Right atrium auricular region (tissue), 2 donors: ENCODE measurements around the gene ZNRF2. TPM values are rescaled to one million over a fixed set of nuclear protein-coding genes. Genes with fewer than 3 reads are reported as not detected.

ENCODE experiments used
- DNase-seq: peaks from one replicate; pipeline ENCODE4 v3.0.0-alpha.2; 2019; ENCODE audit warnings: low spot score
- H3K27ac ChIP-seq, 2 donors: fragments of 200-600 bp; sonication (generic); 1 replicate in 1 of 2; 2 replicates in 1 of 2; pipeline ENCODE4 v1.5.1; 2016 to 2019
- H3K27me3 ChIP-seq, 2 donors: fragments of 200-600 bp; sonication (generic); one replicate each; pipeline versions ENCODE4 v1.5.1 to v1.6.0; 2017 to 2019
- H3K36me3 ChIP-seq: fragments of 200-600 bp; sonication (generic); one replicate; pipeline ENCODE4 v1.5.1; 2016
- H3K4me1 ChIP-seq, 2 donors: fragments of 200-600 bp; sonication (generic); one replicate each; pipeline versions ENCODE4 v1.5.1 to v1.6.0; 2017 to 2019
- H3K4me3 ChIP-seq, 2 donors: fragments of 200-600 bp; sonication (generic); 1 replicate in 1 of 2; 2 replicates in 1 of 2; pipeline ENCODE4 v1.5.1; 2017 to 2019; ENCODE audit warnings: mild to moderate bottlenecking in 1 of 2, moderate library complexity in 1 of 2
- H3K9me3 ChIP-seq, 2 donors: fragments of 200-600 bp; sonication (generic); one replicate each; pipeline ENCODE4 v1.5.1; 2019
- total RNA-seq, 2 donors: library from RNA; depleted of rRNA; stranded (reverse); fragments of >200 nt; gene quantifications; one replicate each; pipeline ENCODE4 v1.1.0, GENCODE V29; 2016
- TF ChIP-seq, protein P1 (sequence below), 2 donors: fragments of 200-600 bp; sonication (generic); IDR thresholded peaks; one replicate each; pipeline ENCODE4 v1.5.1; 2019; ENCODE audit warnings: antibody characterized with exemption in 2 of 2

The ZNRF2 gene
- total RNA-seq, 2 donors from 2014 or later: 7.6 to 9.7 TPM

- Histone ChIP-seq H3K27me3 (no peaks in the 10 kb centered on the region), H3K4me1 (no peaks in the 10 kb centered on the region), H3K4me3 (no peak overlapping the region), H3K9me3 (no peaks in the 10 kb centered on the region), H3K27ac (no peak overlapping the region), H3K36me3 (no peaks in the 10 kb centered on the region)
- TF ChIP-seq, protein P1, sequence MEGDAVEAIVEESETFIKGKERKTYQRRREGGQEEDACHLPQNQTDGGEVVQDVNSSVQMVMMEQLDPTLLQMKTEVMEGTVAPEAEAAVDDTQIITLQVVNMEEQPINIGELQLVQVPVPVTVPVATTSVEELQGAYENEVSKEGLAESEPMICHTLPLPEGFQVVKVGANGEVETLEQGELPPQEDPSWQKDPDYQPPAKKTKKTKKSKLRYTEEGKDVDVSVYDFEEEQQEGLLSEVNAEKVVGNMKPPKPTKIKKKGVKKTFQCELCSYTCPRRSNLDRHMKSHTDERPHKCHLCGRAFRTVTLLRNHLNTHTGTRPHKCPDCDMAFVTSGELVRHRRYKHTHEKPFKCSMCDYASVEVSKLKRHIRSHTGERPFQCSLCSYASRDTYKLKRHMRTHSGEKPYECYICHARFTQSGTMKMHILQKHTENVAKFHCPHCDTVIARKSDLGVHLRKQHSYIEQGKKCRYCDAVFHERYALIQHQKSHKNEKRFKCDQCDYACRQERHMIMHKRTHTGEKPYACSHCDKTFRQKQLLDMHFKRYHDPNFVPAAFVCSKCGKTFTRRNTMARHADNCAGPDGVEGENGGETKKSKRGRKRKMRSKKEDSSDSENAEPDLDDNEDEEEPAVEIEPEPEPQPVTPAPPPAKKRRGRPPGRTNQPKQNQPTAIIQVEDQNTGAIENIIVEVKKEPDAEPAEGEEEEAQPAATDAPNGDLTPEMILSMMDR (IDR thresholded peaks at IDR 0.05): no peak
- DNase-seq: no peak
Measured at GRCh38 chr7:30308389-30308788, 24.0 kb downstream of the ZNRF2 start.

DNA sequence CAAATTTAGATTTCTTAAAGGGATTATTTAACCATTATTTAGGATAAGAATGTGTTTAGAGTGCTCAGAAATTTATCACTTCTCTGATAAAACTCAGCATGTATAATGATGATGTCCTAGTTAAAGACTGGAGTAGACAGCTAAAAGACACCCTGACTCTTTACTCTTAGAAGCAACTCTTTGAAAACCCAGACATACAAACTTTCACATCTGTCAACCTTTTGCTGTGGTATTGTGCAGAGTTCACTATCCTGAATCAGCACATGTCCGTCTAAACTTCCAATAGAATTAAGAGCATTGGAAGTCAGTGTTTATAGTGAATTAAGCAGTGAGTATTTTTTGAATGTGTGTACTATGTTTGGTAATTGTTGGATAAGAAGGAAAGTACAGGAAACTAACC is 24.9 kb downstream of the ZNRF2 start:
- TF ChIP-seq, protein P1 (IDR thresholded peaks at IDR 0.05): no peak
- no peak overlapping the region for H3K4me3 ChIP-seq
- no peaks in the 10 kb centered on the region for H3K4me1 ChIP-seq
- DNase-seq: no peak
- no peaks in the 10 kb centered on the region for H3K27me3 ChIP-seq
- H3K27ac ChIP-seq: no peak overlapping the region
- no peaks in the 10 kb centered on the region for H3K9me3 ChIP-seq
- no peaks in the 10 kb centered on the region for H3K36me3 ChIP-seq

DNA sequence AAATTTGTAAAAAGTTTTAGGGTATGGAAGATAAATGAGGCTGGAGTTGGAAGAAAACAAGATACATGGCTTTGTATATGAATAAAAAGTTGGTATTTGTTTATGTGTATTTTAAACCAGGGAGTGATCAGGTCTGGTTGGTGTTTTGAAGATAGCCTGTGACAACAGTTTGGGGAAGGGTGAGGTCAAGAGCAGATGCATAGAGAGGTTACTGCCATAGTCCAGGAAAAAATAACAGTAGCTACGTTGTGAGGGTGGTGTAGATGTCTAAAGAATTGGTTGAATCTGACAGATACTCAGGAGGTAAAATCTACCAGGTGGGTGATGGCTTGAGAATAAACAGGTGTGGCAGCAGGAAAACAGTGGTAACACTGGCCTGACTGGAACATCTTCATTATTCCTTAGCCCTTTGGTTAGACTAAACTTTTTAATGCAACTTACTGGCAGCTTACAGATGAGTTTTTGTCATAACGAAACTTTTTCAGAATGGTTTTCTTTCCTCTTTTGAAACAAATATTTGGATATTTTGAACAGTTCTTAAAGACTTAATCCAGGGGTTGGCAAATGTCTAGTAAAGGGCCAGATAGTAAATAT is 25.5 kb downstream of the ZNRF2 start:
- H3K27me3 ChIP-seq: no peaks in the 10 kb centered on the region
- TF ChIP-seq, protein P1 (IDR thresholded peaks at IDR 0.05): no peak
- H3K36me3 ChIP-seq: no peaks in the 10 kb centered on the region
- no peaks in the 10 kb centered on the region for H3K9me3 ChIP-seq
- no peaks in the 10 kb centered on the region for H3K4me1 ChIP-seq
- no peak overlapping the region for H3K4me3 ChIP-seq
- DNase-seq: no peak
- H3K27ac ChIP-seq: no peak overlapping the region

- no peak for DNase-seq
- Histone ChIP-seq H3K9me3 (no peaks in the 10 kb centered on the region), H3K4me1 (no peaks in the 10 kb centered on the region), H3K27me3 (no peaks in the 10 kb centered on the region), H3K4me3 (no peak overlapping the region), H3K36me3 (no peaks in the 10 kb centered on the region), H3K27ac (no peak overlapping the region)
- TF ChIP-seq, protein P1 (IDR thresholded peaks at IDR 0.05): no peak
Measured at GRCh38 chr7:30310674-30311362, 26.4 kb downstream of the ZNRF2 start.

DNA sequence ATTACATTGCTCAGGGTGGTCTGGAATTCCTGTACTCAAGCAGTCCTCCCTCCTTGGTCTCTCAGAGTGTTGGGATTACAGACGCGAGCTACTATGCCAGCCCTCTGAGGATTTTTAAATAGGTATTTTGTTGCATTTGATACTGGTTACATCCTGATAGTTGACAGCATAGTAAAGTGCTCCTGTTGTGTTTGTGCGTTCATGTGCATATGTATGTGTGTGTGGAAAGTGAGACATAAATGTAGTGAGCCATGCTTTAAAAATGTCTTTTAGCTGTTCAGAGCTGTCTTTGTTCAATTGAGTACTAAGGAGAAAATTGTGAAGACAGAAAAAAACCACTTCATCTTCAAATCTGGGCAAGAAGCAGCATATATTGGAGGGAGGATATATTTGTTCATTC is 27.8 kb downstream of the ZNRF2 start:
- TF ChIP-seq, protein P1 (IDR thresholded peaks at IDR 0.05): no peak
- Histone ChIP-seq H3K4me3 (no peak overlapping the region), H3K36me3 (no peaks in the 10 kb centered on the region), H3K27me3 (no peaks in the 10 kb centered on the region), H3K9me3 (no peaks in the 10 kb centered on the region), H3K27ac (no peak overlapping the region), H3K4me1 (no peaks in the 10 kb centered on the region)
- DNase-seq: no peak
